ENCODE measurements around the gene HLA-DRB1. TPM values are rescaled to one million over a fixed set of nuclear protein-coding genes. Genes with fewer than 3 reads are reported as not detected.

HLA-DRB1 gene
- polyA plus RNA-seq, 1 experiment, result not detected

GRCh38 chr6:32562940-32563339 lies 26.7 kb downstream of the HLA-DRB1 start:
- Histone ChIP-seq H3K36me3 (ENCODE audit: control insufficient read depth, insufficient read depth, low read length) (no peaks in the 10 kb centered on the region), H3K4me3 (ENCODE audit: low read depth, low read length) (no peak overlapping the region), H3K27me3 (ENCODE audit: control insufficient read depth, insufficient read depth, low read length) (no peaks in the 10 kb centered on the region)
- DNase-seq (ENCODE audit: low read depth), result no peak
- TF ChIP-seq CTCF (IDR thresholded peaks at IDR 0.05; ENCODE audit: insufficient read depth, low read depth, low read length), result no peak
- ChIA-PET POLR2A (no interaction called here), CTCF (no interaction called here)

GRCh38 chr6:32559747-32560146 lies 29.9 kb downstream of the HLA-DRB1 start:
- POLR2A ChIA-PET, result no interaction called here
- no peaks in the 10 kb centered on the region for H3K27me3 ChIP-seq (ENCODE audit: control insufficient read depth, insufficient read depth, low read length)
- TF ChIP-seq CTCF (IDR thresholded peaks at IDR 0.05; ENCODE audit: insufficient read depth, low read depth, low read length), result no peak
- H3K36me3 ChIP-seq (ENCODE audit: control insufficient read depth, insufficient read depth, low read length), result no peaks in the 10 kb centered on the region
- CTCF ChIA-PET, result no interaction called here
- no peak for DNase-seq (ENCODE audit: low read depth)
- H3K4me3 ChIP-seq (ENCODE audit: low read depth, low read length), result no peak overlapping the region

GRCh38 chr6:32558426-32559057 lies 31.1 kb downstream of the HLA-DRB1 start:
- ChIA-PET CTCF (no interaction called here), POLR2A (no interaction called here)
- no peak for DNase-seq (ENCODE audit: low read depth)
- no peaks in the 10 kb centered on the region for H3K27me3 ChIP-seq (ENCODE audit: control insufficient read depth, insufficient read depth, low read length)
- no peak for TF ChIP-seq CTCF (IDR thresholded peaks at IDR 0.05; ENCODE audit: insufficient read depth, low read depth, low read length)
- no peaks in the 10 kb centered on the region for H3K36me3 ChIP-seq (ENCODE audit: control insufficient read depth, insufficient read depth, low read length)
- no peak overlapping the region for H3K4me3 ChIP-seq (ENCODE audit: low read depth, low read length)

GRCh38 chr6:32554116-32554965 lies 35.3 kb downstream of the HLA-DRB1 start:
- ChIA-PET CTCF (no interaction called here), POLR2A (no interaction called here)
- no peak for DNase-seq (ENCODE audit: low read depth)
- H3K27me3 ChIP-seq (ENCODE audit: control insufficient read depth, insufficient read depth, low read length), result no peaks in the 10 kb centered on the region
- no peaks in the 10 kb centered on the region for H3K36me3 ChIP-seq (ENCODE audit: control insufficient read depth, insufficient read depth, low read length)
- TF ChIP-seq CTCF (IDR thresholded peaks at IDR 0.05; ENCODE audit: insufficient read depth, low read depth, low read length), result no peak
- H3K4me3 ChIP-seq (ENCODE audit: low read depth, low read length), result no peak overlapping the region

GRCh38 chr6:32553037-32553742 lies 36.5 kb downstream of the HLA-DRB1 start:
- CTCF ChIA-PET, result no interaction called here
- Histone ChIP-seq H3K36me3 (ENCODE audit: control insufficient read depth, insufficient read depth, low read length) (no peaks in the 10 kb centered on the region), H3K4me3 (ENCODE audit: low read depth, low read length) (no peak overlapping the region), H3K27me3 (ENCODE audit: control insufficient read depth, insufficient read depth, low read length) (no peaks in the 10 kb centered on the region)
- no peak for TF ChIP-seq CTCF (IDR thresholded peaks at IDR 0.05; ENCODE audit: insufficient read depth, low read depth, low read length)
- POLR2A ChIA-PET, result no interaction called here
- no peak for DNase-seq (ENCODE audit: low read depth)
